Eye (tissue), 1 donor: ENCODE measurements around the gene IL1RAPL2.
"Not testable (repeated sequence)": the region's sequence is repeated elsewhere in the genome, so short reads cannot be mapped to it uniquely, and the experiment has no call there.

Source experiments
- DNase-seq: peaks from one replicate; pipeline ENCODE4 v3.0.0-alpha.2; 2015

IL1RAPL2 gene

GRCh38 chrX:104677517-104677916, 111.5 kb downstream of the IL1RAPL2 start:
- not testable (repeated sequence) for DNase-seq

- no peak for DNase-seq
Observed at GRCh38 chrX:104679175-104679574, 113.2 kb downstream of the IL1RAPL2 start.

- DNase-seq: no peak
Observed at GRCh38 chrX:104681214-104681613, 115.2 kb downstream of the IL1RAPL2 start.

- no peak for DNase-seq
Observed at GRCh38 chrX:104684077-104684476, 118.1 kb downstream of the IL1RAPL2 start.

- no peak for DNase-seq
Observed at GRCh38 chrX:104695593-104695992, 129.6 kb downstream of the IL1RAPL2 start.

GRCh38 chrX:104696667-104697066, 130.7 kb downstream of the IL1RAPL2 start:
- DNase-seq: no peak

- peak; percentile 9 for DNase-seq
Observed at GRCh38 chrX:104697294-104697693, 131.3 kb downstream of the IL1RAPL2 start.

GRCh38 chrX:104707042-104707441, 141.0 kb downstream of the IL1RAPL2 start:
- DNase-seq: no peak

- no peak for DNase-seq
Observed at GRCh38 chrX:104707572-104707971, 141.6 kb downstream of the IL1RAPL2 start.

- DNase-seq: no peak
Observed at GRCh38 chrX:104712515-104712914, 146.5 kb downstream of the IL1RAPL2 start.

GRCh38 chrX:104721854-104722253, 155.9 kb downstream of the IL1RAPL2 start:
- DNase-seq: no peak

- no peak for DNase-seq
Observed at GRCh38 chrX:104728456-104728855, 162.5 kb downstream of the IL1RAPL2 start.

GRCh38 chrX:104742355-104742754, 176.4 kb downstream of the IL1RAPL2 start:
- DNase-seq: no peak

- DNase-seq: no peak
Observed at GRCh38 chrX:104745152-104745551, 179.2 kb downstream of the IL1RAPL2 start.

- DNase-seq: no peak
Observed at GRCh38 chrX:104749951-104750610, 184.1 kb downstream of the IL1RAPL2 start.

GRCh38 chrX:104762641-104763040, 196.6 kb downstream of the IL1RAPL2 start:
- no peak for DNase-seq

- DNase-seq: no peak
Observed at GRCh38 chrX:104789784-104790183, 223.8 kb downstream of the IL1RAPL2 start.

- DNase-seq: no peak
Observed at GRCh38 chrX:104795804-104796203, 229.8 kb downstream of the IL1RAPL2 start.

- DNase-seq: no peak
Observed at GRCh38 chrX:104803219-104803618, 237.2 kb downstream of the IL1RAPL2 start.

- no peak for DNase-seq
Observed at GRCh38 chrX:104806346-104806745, 240.3 kb downstream of the IL1RAPL2 start.

GRCh38 chrX:104833401-104833800, 267.4 kb downstream of the IL1RAPL2 start:
- DNase-seq: no peak

- no peak for DNase-seq
Observed at GRCh38 chrX:104842646-104843045, 276.6 kb downstream of the IL1RAPL2 start.

GRCh38 chrX:104852241-104852640, 286.2 kb downstream of the IL1RAPL2 start:
- no peak for DNase-seq

- no peak for DNase-seq
Observed at GRCh38 chrX:104854188-104854587, 288.2 kb downstream of the IL1RAPL2 start.

GRCh38 chrX:104854790-104855340, 288.9 kb downstream of the IL1RAPL2 start:
- DNase-seq: no peak
